ENCODE data around the gene CYP27B1. TPM values are rescaled to one million over a fixed set of nuclear protein-coding genes. Genes with fewer than 3 reads are reported as not detected.
"Not testable (repeated sequence)": the region's sequence is repeated elsewhere in the genome, so short reads cannot be mapped to it uniquely, and the experiment has no call there.

CYP27B1 gene
- total RNA-seq, 6 donors from 2014 or later: 0.98 to 5.2 (median 2.5) TPM; not detected in 1

GRCh38 chr12:57776247-57776587 lies 9.3 kb upstream of the CYP27B1 start:
- Histone ChIP-seq H3K27ac (no peak overlapping the region), H3K9me3 (no peaks in the 10 kb centered on the region), H3K4me3 (no peak overlapping the region), H3K36me3 (peaks cover 0 to 15% (median 3%) of the 10 kb centered on the region in 4 donors), H3K4me1 (peaks cover 14 to 29% (median 19%) of the 10 kb centered on the region in 4 donors), H3K27me3 (no peaks in the 10 kb centered on the region)
- WGBS, 2 donors: 91 to 93% methylated on average over 2 of the region's 2 CpGs
- ATAC-seq (ENCODE audit: low FRiP score in 2 of 2) (no peak), DNase-seq (no peak)
- TF ChIP-seq CTCF (IDR thresholded peaks at IDR 0.05) (no peak), POLR2AphosphoS5 (IDR thresholded peaks at IDR 0.05) (no peak), POLR2A (IDR thresholded peaks at IDR 0.05) (no peak), EP300 (IDR thresholded peaks at IDR 0.05) (no peak)

GRCh38 chr12:57775563-57776246 lies 8.8 kb upstream of the CYP27B1 start:
- DNase-seq (no peak), ATAC-seq (ENCODE audit: low FRiP score in 2 of 2) (no peak)
- Histone ChIP-seq H3K4me3 (no peak overlapping the region), H3K27me3 (no peaks in the 10 kb centered on the region), H3K36me3 (peaks cover 0 to 16% (median 4%) of the 10 kb centered on the region in 4 donors), H3K27ac (no peak overlapping the region), H3K9me3 (no peaks in the 10 kb centered on the region), H3K4me1 (peaks cover 16 to 29% (median 19%) of the 10 kb centered on the region in 4 donors)
- WGBS, 2 donors: 74 to 79% methylated on average over 4 of the region's 4 CpGs
- TF ChIP-seq EP300 (IDR thresholded peaks at IDR 0.05) (no peak), CTCF (IDR thresholded peaks at IDR 0.05) (no peak), POLR2A (IDR thresholded peaks at IDR 0.05) (no peak), POLR2AphosphoS5 (IDR thresholded peaks at IDR 0.05) (no peak)

GRCh38 chr12:57775044-57775443 lies 8.2 kb upstream of the CYP27B1 start:
- WGBS, 2 donors: 78 to 97% methylated on average over 3 of the region's 3 CpGs
- Histone ChIP-seq H3K4me3 (no peak overlapping the region), H3K27me3 (no peaks in the 10 kb centered on the region)

GRCh38 chr12:57774634-57775033 lies 7.8 kb upstream of the CYP27B1 start:
- H3K27me3 ChIP-seq; H3K27ac ChIP-seq; ATAC-seq (ENCODE audit: low FRiP score in 2 of 2); H3K9me3 ChIP-seq; H3K4me3 ChIP-seq: not testable (repeated sequence)
- DNase-seq: peak in 1 of 2 donors; percentile 43
- peaks cover 0 to 19% (median 3%) of the 10 kb centered on the region in 4 donors for H3K36me3 ChIP-seq
- H3K4me1 ChIP-seq: peaks cover 14 to 30% (median 19%) of the 10 kb centered on the region in 4 donors
- 96 to 97% methylated on average over 11 of the region's 11 CpGs for WGBS, 2 donors

More at GRCh38 chr12:57775044-57775443, 8.2 kb upstream of the CYP27B1 start:
- DNase-seq (no peak), ATAC-seq (ENCODE audit: low FRiP score in 2 of 2) (no peak)
- TF ChIP-seq POLR2AphosphoS5 (IDR thresholded peaks at IDR 0.05) (no peak), POLR2A (IDR thresholded peaks at IDR 0.05) (no peak), CTCF (IDR thresholded peaks at IDR 0.05) (no peak), EP300 (IDR thresholded peaks at IDR 0.05) (no peak)
- H3K27ac ChIP-seq: no peak overlapping the region
- no peaks in the 10 kb centered on the region for H3K9me3 ChIP-seq
- peaks cover 0 to 16% (median 3%) of the 10 kb centered on the region in 4 donors for H3K36me3 ChIP-seq
- peaks cover 14 to 34% (median 19%) of the 10 kb centered on the region in 4 donors for H3K4me1 ChIP-seq

- peaks cover 14 to 30% (median 19%) of the 10 kb centered on the region in 4 donors for H3K4me1 ChIP-seq
- peaks cover 0 to 29% (median 9%) of the 10 kb centered on the region in 4 donors for H3K36me3 ChIP-seq
- peak; percentile 77 to 90 for DNase-seq
- ATAC-seq (ENCODE audit: low FRiP score in 2 of 2): peak; percentile 74 to 82
- H3K27me3 ChIP-seq: no peaks in the 10 kb centered on the region
- H3K4me3 ChIP-seq: peak within 1 kb of the TSS; percentile 72 to 92 (median 85)
- 2 to 4% methylated on average over 31 to 44 of the region's 67 CpGs for WGBS, 2 donors
- peak within 1 kb of the TSS; percentile 81 to 95 (median 92) for H3K27ac ChIP-seq
- H3K9me3 ChIP-seq: no peaks in the 10 kb centered on the region
- TF ChIP-seq EP300 (IDR thresholded peaks at IDR 0.05) (no peak), POLR2AphosphoS5 (IDR thresholded peaks at IDR 0.05) (no peak), CTCF (IDR thresholded peaks at IDR 0.05) (peak in 1 of 6 experiments; percentile 21), POLR2A (IDR thresholded peaks at IDR 0.05) (no peak)
Observed at GRCh38 chr12:57772429-57773322, 5.8 kb upstream of the CYP27B1 start, which contains the start of gene EEF1AKMT3. Gene EEF1AKMT3, plus strand, starts transcription at chr12:57772614. Its CDS starts 111 bp downstream, at chr12:57772725.

All from upper lobe of left lung (tissue), 6 donors.